Daoy (cell line): Measurements from ENCODE around the gene POLRMT. TPM values are rescaled to one million over a fixed set of nuclear protein-coding genes. Genes with fewer than 3 reads are reported as not detected.

Experiments used
- DNase-seq: peaks from one replicate; pipeline ENCODE4 v3.0.0-alpha.2; 2015; ENCODE audit warnings: low read depth
- total RNA-seq: library from RNA; depleted of rRNA; stranded (reverse); fragments of >200 nt; shearing (Covaris generic); gene quantifications from 2 replicates; pipeline ENCODE4 v1.2.3, GENCODE V29; 2014

Gene POLRMT
- total RNA-seq, 1 experiment from 2014 or later, result 96.8 TPM

- DNase-seq, result peak; percentile 95
These were observed 29.8 kb upstream of the POLRMT start, which contains the start of gene RNF126 for GRCh38 chr19:662962-663681. TSS of gene RNF126 (minus strand) at chr19:663214. CDS start at chr19:663121, 93 bp downstream.

- peak; percentile 76 for DNase-seq
These were observed 29.0 kb upstream of the POLRMT start for GRCh38 chr19:662207-662961.

GRCh38 chr19:661427-662196, 28.3 kb upstream of the POLRMT start:
- no peak for DNase-seq

- DNase-seq, result no peak
These were observed 27.6 kb upstream of the POLRMT start for GRCh38 chr19:660793-661426.

DNA sequence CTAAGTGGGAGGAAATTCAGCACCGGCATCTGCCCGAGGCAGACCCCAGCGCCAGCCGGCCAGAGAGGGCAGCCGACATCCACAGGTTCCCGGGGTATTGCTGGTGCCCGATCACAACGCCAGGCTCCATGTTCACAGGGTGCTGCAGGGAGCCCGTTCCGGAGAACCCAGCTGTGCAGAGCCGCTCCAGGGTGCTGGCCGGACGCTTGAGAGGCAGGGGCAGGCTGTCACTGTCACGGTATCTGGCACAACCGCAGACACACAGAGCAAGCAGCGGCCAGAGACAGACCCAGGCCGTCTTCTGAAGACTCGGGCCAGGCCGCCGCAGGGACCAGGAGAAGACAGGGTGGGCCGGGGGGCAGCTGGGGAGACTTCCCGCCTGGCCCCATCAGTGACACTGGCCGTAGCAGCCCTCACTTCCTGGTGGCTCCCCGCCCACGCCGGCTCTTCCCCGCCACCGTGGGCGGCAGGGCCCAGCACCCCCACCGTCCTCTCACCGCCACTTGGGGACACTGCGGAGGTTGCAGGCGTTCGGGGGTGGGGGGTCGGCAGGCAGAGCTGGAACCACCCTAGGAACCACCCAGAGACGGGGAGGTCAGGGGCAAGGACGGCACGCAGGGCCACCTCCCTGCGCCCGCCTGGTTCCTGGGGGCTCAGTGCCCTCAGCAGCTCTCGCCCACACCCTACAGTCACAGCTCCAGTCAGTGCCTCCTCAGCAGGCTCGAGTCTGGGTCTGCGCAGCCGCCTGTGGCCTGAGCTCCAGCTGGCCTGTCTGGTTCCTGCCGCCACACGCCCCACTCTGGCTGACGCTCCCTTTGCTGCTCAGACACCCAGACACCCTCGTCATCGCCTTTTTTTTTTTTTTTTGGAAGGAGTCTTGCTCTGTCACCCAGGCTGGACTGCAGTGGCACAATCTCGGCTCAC, 25.8 kb upstream of the POLRMT start:
- no peak for DNase-seq

DNA sequence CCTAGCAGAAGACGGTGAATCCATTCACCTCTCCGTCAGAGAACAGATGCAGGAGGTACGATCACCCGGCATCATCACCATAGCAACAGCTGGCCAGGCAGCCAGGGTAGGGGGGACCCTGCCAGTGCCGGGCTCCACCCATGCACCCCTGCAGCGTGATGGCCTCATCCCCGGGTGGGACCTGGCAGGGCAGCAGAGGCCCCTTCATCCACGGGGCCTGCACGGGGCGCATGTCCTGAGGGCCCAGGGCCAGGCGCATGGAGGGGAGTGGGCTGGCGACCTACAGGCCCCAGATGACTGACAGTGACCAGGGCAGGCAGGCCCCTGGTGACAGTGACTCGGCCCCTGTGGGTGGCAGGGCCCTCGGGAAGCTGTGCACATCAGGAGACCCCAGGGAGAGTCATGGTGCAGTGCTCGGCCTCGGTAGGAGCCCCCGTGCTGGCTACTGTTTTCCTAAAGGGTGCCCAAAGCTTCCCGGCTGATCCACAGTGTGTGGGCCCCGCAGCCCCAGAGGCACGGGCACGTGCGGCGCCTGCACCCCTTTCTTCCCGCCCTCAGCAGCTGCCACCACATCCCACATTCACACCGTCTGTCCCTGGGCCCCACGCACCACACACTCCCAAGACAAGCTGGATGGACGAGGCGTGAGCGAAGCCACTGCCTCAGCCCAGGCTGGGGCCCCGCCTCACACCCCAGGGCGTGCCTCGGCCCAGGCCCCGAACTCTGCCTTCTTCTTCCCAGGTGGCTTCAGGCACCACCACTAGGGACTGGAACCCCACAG, 24.9 kb upstream of the POLRMT start:
- no peak for DNase-seq

DNA sequence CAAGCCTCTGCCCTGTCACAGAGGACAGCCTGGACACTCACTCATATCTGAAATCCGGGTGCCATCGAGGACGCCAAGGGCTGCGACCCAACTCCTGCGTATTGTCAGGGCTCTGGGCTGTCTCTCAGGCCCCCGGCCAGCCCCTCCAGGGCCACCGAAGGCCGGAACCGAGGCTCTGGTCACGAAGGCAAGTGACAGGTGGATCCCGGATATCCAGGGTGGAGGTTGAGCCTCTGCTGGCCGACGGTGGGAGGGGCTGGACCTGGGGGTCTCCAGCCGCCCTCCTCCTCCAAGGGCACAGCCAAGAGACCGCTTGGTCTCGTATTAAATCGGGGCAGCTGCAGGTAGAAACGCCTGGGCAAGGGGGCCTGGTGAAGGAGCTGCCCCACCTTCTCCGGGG, 24.3 kb upstream of the POLRMT start:
- DNase-seq, result no peak

- DNase-seq, result no peak
These were observed 23.6 kb upstream of the POLRMT start for GRCh38 chr19:656751-657559.

DNA sequence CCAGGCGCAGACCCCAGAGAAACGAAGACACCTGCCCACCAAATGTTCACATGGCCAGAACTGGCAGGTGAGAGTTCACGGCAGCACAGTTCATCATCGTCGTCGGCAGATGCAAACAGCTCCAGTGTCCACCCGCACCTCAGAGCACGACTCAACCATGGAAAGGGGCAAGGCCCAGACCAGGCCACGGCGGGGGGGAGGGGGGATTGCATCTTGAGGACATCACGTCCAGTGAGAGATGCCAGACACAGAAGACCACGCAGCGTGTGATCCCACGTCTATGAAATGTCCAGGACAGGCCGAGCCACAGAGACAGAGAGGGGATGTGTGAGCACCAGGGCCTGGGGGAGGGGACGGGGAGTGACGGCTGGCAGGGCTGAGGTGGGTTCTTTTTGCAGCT, 22.4 kb upstream of the POLRMT start:
- no peak for DNase-seq

DNA sequence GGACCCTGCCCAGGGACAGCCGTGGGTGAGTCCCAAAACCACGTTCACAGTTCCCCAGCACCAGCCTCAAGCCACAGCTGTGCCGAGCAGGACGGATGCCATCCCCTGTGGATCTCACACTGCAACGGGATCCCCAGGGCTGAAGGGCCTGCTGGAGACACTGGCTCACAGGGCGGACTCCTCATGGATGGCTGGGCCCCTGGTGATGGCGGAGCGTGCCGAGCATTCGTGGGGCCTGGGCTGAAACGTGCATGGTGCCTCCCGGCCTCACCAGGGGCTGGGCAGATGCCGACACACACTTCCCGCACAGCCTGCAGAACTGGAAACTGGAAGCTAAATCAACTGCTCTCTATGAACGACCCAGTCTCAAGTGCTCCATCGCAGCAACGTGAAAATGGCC, 20.1 kb upstream of the POLRMT start:
- no peak for DNase-seq

GRCh38 chr19:652467-653389, 19.4 kb upstream of the POLRMT start:
- no peak for DNase-seq

GRCh38 chr19:651991-652390, 18.7 kb upstream of the POLRMT start:
- no peak for DNase-seq

- no peak for DNase-seq
These were observed 17.9 kb upstream of the POLRMT start for GRCh38 chr19:651114-651818.

DNA sequence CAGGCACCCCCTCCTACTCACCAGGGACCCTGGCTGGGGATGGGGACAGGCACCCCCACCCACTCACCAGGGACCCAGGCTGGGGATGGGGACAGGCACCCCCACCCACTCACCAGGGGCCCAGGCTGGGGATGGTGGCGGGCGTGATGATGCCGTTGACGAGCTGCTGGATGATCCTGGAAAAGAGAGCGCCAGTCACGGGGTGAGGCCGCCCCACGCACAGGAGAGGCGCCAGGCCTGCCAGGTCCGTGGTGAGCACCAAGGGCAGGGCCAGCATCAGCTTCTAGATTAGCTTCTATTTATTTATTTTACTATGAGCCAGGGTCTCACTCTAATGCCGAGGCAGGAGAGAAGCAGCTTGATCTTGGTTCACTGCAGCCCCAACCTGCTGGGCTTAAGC, 16.8 kb upstream of the POLRMT start:
- no peak for DNase-seq

- no peak for DNase-seq
These were observed 15.8 kb upstream of the POLRMT start for GRCh38 chr19:648904-649801.

- no peak for DNase-seq
These were observed 15.0 kb upstream of the POLRMT start for GRCh38 chr19:648305-648704.
